Esophagus muscularis mucosa (tissue), 4 donors: ENCODE measurements around the gene RGP1.

Source experiments
- CTCF ChIP-seq, 3 experiments: fragments of 200-600 bp in 2 of 3; fragments of 450-650 bp in 1 of 3; sonication (generic) in 2 of 3; IDR thresholded peaks; one replicate each; pipeline ENCODE4 v1.5.1; 2017 to 2019; ENCODE audit warnings: antibody characterized with exemption in 3 of 3, mild to moderate bottlenecking in 2 of 3, moderate library complexity in 1 of 3
- EP300 ChIP-seq: sonication (generic); formaldehyde crosslinking; IDR thresholded peaks from one replicate; pipeline ENCODE4 v1.6.1; 2017; ENCODE audit warnings: antibody characterized with exemption
- POLR2A ChIP-seq: fragments of 450-650 bp; IDR thresholded peaks from one replicate; pipeline ENCODE4 v1.6.1; 2017; ENCODE audit warnings: antibody characterized with exemption, moderate library complexity, mild to moderate bottlenecking, low read depth
- POLR2AphosphoS5 ChIP-seq, 2 donors: sonication (generic); formaldehyde crosslinking; IDR thresholded peaks; one replicate each; pipeline ENCODE4 v1.6.1; 2017; ENCODE audit warnings: antibody characterized with exemption in 2 of 2

GRCh38 chr9:35743452-35743851, 5.6 kb upstream of the RGP1 start:
- TF ChIP-seq POLR2A (no peak), CTCF (IDR thresholded peaks at IDR 0.05) (no peak), POLR2AphosphoS5 (IDR thresholded peaks at IDR 0.05) (no peak), EP300 (no peak)
